Gastroesophageal sphincter (tissue), 4 donors: Measurements from ENCODE around the gene C1QTNF1. TPM values are rescaled to one million over a fixed set of nuclear protein-coding genes. Genes with fewer than 3 reads are reported as not detected.

Experiments
- ATAC-seq: fragments of 150-250 bp; one replicate; pipeline ENCODE4 v1.9.1; 2016; ENCODE audit warnings: mild to moderate bottlenecking, moderate library complexity
- H3K27ac ChIP-seq, 4 donors: fragments of 200-600 bp; sonication (generic) in 3 of 4; 1 replicate in 3 of 4; 2 replicates in 1 of 4; pipeline ENCODE4 v1.5.1; 2016 to 2019
- H3K27me3 ChIP-seq: fragments of 200-600 bp; sonication (generic); one replicate; pipeline ENCODE4 v1.5.1; 2019
- H3K36me3 ChIP-seq, 2 donors: fragments of 200-600 bp; sonication (generic); one replicate each; pipeline ENCODE4 v1.5.1; 2019; ENCODE audit warnings: control low read depth in 1 of 2
- H3K4me1 ChIP-seq, 3 donors: fragments of 200-600 bp; sonication (generic); 1 replicate in 2 of 3; 2 replicates in 1 of 3; pipeline ENCODE4 v1.5.1; 2016 to 2019; ENCODE audit warnings: control low read depth in 2 of 3
- H3K4me3 ChIP-seq, 2 donors: fragments of 200-600 bp; sonication (generic); one replicate each; pipeline ENCODE4 v1.5.1; 2019; ENCODE audit warnings: mild to moderate bottlenecking in 1 of 2, moderate library complexity in 1 of 2
- H3K9me3 ChIP-seq, 3 donors: fragments of 200-600 bp; sonication (generic); one replicate each; pipeline ENCODE4 v1.5.1; 2017 to 2019; ENCODE audit warnings: control low read depth in 2 of 3
- EP300 ChIP-seq: sonication (generic); formaldehyde crosslinking; IDR thresholded peaks from one replicate; pipeline ENCODE4 v1.6.1; 2017; ENCODE audit warnings: antibody characterized with exemption, mild to moderate bottlenecking
- POLR2A ChIP-seq, 2 donors: fragments of 450-650 bp; IDR thresholded peaks; one replicate each; pipeline ENCODE4 v1.6.1; 2017; ENCODE audit warnings: antibody characterized with exemption in 2 of 2, mild to moderate bottlenecking in 2 of 2, moderate library complexity in 1 of 2
- POLR2AphosphoS5 ChIP-seq: sonication (generic); formaldehyde crosslinking; IDR thresholded peaks from one replicate; pipeline ENCODE4 v1.6.1; 2017; ENCODE audit warnings: antibody characterized with exemption
- WGBS, 2 donors: methylation state at CpG; one replicate each; pipeline ENCODE4 v1.1.5; 2018; ENCODE audit warnings: low coverage in 1 of 2; 5-methylcytosine and 5-hydroxymethylcytosine counted together
- total RNA-seq, 4 donors: library from RNA; depleted of rRNA; stranded (reverse); fragments of >200 nt; gene quantifications; one replicate each; pipeline ENCODE4 v1.1.0, GENCODE V29; 2016
- TF ChIP-seq, protein P1 (sequence below), 4 experiments: fragments of 200-600 bp in 2 of 4; fragments of 450-650 bp in 2 of 4; sonication (generic) in 1 of 4; IDR thresholded peaks; one replicate each; pipeline ENCODE4 v1.5.1; 2017 to 2019; ENCODE audit warnings: antibody characterized with exemption in 4 of 4, mild to moderate bottlenecking in 2 of 4, moderate library complexity in 2 of 4

C1QTNF1 gene, protein sequence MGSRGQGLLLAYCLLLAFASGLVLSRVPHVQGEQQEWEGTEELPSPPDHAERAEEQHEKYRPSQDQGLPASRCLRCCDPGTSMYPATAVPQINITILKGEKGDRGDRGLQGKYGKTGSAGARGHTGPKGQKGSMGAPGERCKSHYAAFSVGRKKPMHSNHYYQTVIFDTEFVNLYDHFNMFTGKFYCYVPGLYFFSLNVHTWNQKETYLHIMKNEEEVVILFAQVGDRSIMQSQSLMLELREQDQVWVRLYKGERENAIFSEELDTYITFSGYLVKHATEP
- total RNA-seq, result 10 to 100 TPM; 50.8 to 76.5 (median 72.3) TPM

- H3K36me3 ChIP-seq, result no peaks in the 10 kb centered on the region
- H3K9me3 ChIP-seq, result no peaks in the 10 kb centered on the region
- peak; percentile 56 for TF ChIP-seq POLR2AphosphoS5
- no peak for TF ChIP-seq EP300
- TF ChIP-seq, protein P1, sequence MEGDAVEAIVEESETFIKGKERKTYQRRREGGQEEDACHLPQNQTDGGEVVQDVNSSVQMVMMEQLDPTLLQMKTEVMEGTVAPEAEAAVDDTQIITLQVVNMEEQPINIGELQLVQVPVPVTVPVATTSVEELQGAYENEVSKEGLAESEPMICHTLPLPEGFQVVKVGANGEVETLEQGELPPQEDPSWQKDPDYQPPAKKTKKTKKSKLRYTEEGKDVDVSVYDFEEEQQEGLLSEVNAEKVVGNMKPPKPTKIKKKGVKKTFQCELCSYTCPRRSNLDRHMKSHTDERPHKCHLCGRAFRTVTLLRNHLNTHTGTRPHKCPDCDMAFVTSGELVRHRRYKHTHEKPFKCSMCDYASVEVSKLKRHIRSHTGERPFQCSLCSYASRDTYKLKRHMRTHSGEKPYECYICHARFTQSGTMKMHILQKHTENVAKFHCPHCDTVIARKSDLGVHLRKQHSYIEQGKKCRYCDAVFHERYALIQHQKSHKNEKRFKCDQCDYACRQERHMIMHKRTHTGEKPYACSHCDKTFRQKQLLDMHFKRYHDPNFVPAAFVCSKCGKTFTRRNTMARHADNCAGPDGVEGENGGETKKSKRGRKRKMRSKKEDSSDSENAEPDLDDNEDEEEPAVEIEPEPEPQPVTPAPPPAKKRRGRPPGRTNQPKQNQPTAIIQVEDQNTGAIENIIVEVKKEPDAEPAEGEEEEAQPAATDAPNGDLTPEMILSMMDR (IDR thresholded peaks at IDR 0.05), result peak in 3 of 4 experiments; percentile 48 to 69 (median 61)
- TF ChIP-seq POLR2A (IDR thresholded peaks at IDR 0.05), result peak in 1 of 2 donors; percentile 10
- no peaks in the 10 kb centered on the region for H3K27me3 ChIP-seq
- peak within 1 kb of the TSS; percentile 18 to 85 (median 82) for H3K27ac ChIP-seq
- 2% methylated on average over 16 of the region's 77 CpGs; no CpG with 5 or more reads in 1 of the 2 donors for WGBS, 2 donors
- H3K4me1 ChIP-seq, result peaks cover 9 to 100% (median 65%) of the 10 kb centered on the region in 3 donors
- H3K4me3 ChIP-seq, result peak within 1 kb of the TSS; percentile 67 to 82
- ATAC-seq, result peak; percentile 34
Observed at GRCh38 chr17:79023886-79024771, at the start of gene C1QTNF1. TSS of gene C1QTNF1 (plus strand) at chr17:79024169. CDS start at chr17:79043969, 19,800 bp downstream.

GRCh38 chr17:78974635-78975591 is 49.1 kb upstream of the C1QTNF1 start:
- Histone ChIP-seq H3K4me3 (peak overlapping the region in 1 of 2 donors; percentile 32), H3K4me1 (peaks cover 0 to 91% (median 58%) of the 10 kb centered on the region in 3 donors), H3K27me3 (no peaks in the 10 kb centered on the region), H3K9me3 (no peaks in the 10 kb centered on the region), H3K27ac (peak overlapping the region in 3 of 4 donors; percentile 79 to 82 (median 81)), H3K36me3 (peaks cover 0 to 22% of the 10 kb centered on the region in 2 donors)
- WGBS, 2 donors, result 12 to 36% methylated on average over 8 to 10 of the region's 30 CpGs
- ATAC-seq, result peak; percentile 84
- TF ChIP-seq POLR2A (IDR thresholded peaks at IDR 0.05), result no peak
- TF ChIP-seq POLR2AphosphoS5, result peak; percentile 37
- TF ChIP-seq, protein P1 (IDR thresholded peaks at IDR 0.05), result no peak

DNA sequence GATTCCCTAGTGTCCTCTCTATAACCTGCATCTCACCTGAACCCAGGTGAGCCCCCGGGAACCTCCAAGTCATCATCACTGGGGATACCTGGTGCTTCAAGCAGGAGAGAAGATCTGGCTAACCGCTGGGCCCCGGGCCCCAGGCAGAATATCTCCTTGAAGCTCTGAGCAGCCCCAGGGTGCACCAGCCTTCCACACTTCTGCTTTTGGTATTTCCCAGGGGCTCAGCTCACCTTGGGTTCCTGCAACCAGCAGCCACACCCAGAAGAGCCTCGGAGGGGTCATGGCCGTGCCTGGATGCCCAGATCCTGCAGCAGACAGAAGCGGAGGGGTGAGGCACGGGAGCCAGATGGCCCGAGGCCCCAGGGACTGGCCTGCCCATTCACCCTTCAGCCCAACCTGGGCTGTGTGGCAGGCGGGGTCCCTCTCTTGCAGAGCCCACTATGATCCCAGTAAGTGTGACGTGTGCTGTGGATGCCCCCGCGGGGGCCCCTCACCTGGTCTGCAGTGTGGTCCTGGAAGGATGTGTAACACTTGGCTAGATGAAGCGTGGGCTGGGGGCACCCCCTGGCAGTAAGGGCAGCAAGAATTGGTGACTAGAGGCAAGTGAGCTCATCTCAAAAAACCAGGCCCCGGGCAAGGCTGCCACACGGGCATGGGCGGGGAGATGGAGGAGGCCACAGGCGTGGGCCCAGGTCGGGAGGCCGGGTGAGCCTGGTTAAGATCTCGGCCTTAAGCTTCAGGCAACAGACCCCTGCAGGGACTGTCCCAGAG is 46.9 kb upstream of the C1QTNF1 start:
- H3K36me3 ChIP-seq, result peaks cover 0 to 8% of the 10 kb centered on the region in 2 donors
- TF ChIP-seq EP300 (no peak), POLR2A (IDR thresholded peaks at IDR 0.05) (no peak), POLR2AphosphoS5 (no peak)
- TF ChIP-seq, protein P1 (IDR thresholded peaks at IDR 0.05), result no peak
- no peak for ATAC-seq
- H3K27me3 ChIP-seq, result no peaks in the 10 kb centered on the region
- no peak overlapping the region for H3K4me3 ChIP-seq
- WGBS, 2 donors, result 80 to 86% methylated on average over 1 of the region's 20 CpGs
- H3K4me1 ChIP-seq, result peaks cover 0 to 79% (median 53%) of the 10 kb centered on the region in 3 donors
- H3K9me3 ChIP-seq, result no peaks in the 10 kb centered on the region
- peak overlapping the region in 3 of 4 donors; percentile 79 to 82 (median 81) for H3K27ac ChIP-seq

DNA sequence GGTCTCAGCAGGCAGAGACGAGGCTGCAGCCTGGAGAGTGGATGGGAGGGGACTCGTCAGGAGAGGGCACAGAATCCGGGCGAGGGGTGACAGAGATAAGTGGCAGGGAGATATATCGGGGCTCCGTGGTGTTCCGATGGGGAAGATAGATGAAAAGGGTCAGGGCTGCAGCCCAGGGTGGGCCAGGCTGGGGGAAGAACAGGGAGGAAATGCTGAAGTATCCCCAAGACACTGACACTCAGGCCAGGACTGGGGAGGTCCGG is 46.4 kb upstream of the C1QTNF1 start:
- H3K4me3 ChIP-seq, result no peak overlapping the region
- peaks cover 0 to 2% of the 10 kb centered on the region in 2 donors for H3K36me3 ChIP-seq
- H3K27ac ChIP-seq, result peak overlapping the region in 3 of 4 donors; percentile 79 to 82 (median 81)
- no peaks in the 10 kb centered on the region for H3K9me3 ChIP-seq
- TF ChIP-seq POLR2A (IDR thresholded peaks at IDR 0.05) (no peak), POLR2AphosphoS5 (no peak), EP300 (no peak)
- TF ChIP-seq, protein P1 (IDR thresholded peaks at IDR 0.05), result no peak
- ATAC-seq, result no peak
- H3K27me3 ChIP-seq, result no peaks in the 10 kb centered on the region
- 51 to 70% methylated on average over 3 to 8 of the region's 8 CpGs for WGBS, 2 donors
- peaks cover 0 to 79% (median 53%) of the 10 kb centered on the region in 3 donors for H3K4me1 ChIP-seq
